DOHH2 (cell line): ENCODE measurements around the gene NKX1-2.

Experiments
- H3F3A ChIP-seq: fragments of 200-600 bp; sonication (generic), shearing (Covaris generic); 2 replicates; pipeline ENCODE4 v1.6.0; 2016; ENCODE audit warnings: antibody characterized with exemption, mild to moderate bottlenecking; ENCODE audit not compliant: control insufficient read depth, insufficient read depth
- H3K27ac ChIP-seq: fragments of 200-600 bp; sonication (generic); 2 replicates; pipeline ENCODE4 v1.5.1; 2014; ENCODE audit warnings: low read depth, mild to moderate bottlenecking, low read length, moderate library complexity
- H3K27me3 ChIP-seq: fragments of 200-600 bp; sonication (generic); 2 replicates; pipeline ENCODE4 v1.6.1; 2014; ENCODE audit warnings: mild to moderate bottlenecking, low read length, mixed read lengths; ENCODE audit not compliant: control insufficient read depth
- H3K36me3 ChIP-seq: fragments of 200-600 bp; sonication (generic); 2 replicates; pipeline ENCODE4 v1.6.1; 2014; ENCODE audit warnings: mild to moderate bottlenecking, low read length, moderate library complexity, mixed read lengths; ENCODE audit not compliant: control insufficient read depth
- H3K4me1 ChIP-seq: fragments of 200-600 bp; sonication (generic); 2 replicates; pipeline ENCODE4 v1.6.1; 2014; ENCODE audit warnings: mild to moderate bottlenecking, low read length, mixed read lengths; ENCODE audit not compliant: control insufficient read depth
- H3K4me2 ChIP-seq: fragments of 200-600 bp; sonication (generic); 2 replicates; pipeline ENCODE4 v1.6.0; 2014; ENCODE audit warnings: mild to moderate bottlenecking, low read length, moderate library complexity
- H3K4me3 ChIP-seq: fragments of 200-600 bp; sonication (generic); 2 replicates; pipeline ENCODE4 v1.5.1; 2014; ENCODE audit warnings: mild to moderate bottlenecking, low read length, mixed read lengths
- H3K79me2 ChIP-seq: fragments of 200-600 bp; sonication (generic); 2 replicates; pipeline ENCODE4 v1.6.1; 2014; ENCODE audit warnings: mild to moderate bottlenecking, low read length, mixed read lengths; ENCODE audit not compliant: control insufficient read depth
- H3K9me2 ChIP-seq: fragments of 200-600 bp; sonication (generic); replicated peaks from 2 replicates; pipeline ENCODE4 v1.6.1; 2014; ENCODE audit warnings: mild to moderate bottlenecking, low read length, mixed read lengths; ENCODE audit not compliant: control insufficient read depth
- H3K9me3 ChIP-seq: fragments of 200-600 bp; sonication (generic); 2 replicates; pipeline ENCODE4 v1.6.1; 2014; ENCODE audit warnings: antibody characterized with exemption, low read length, mixed read lengths; ENCODE audit not compliant: control insufficient read depth, insufficient read depth
- H4K20me1 ChIP-seq: fragments of 200-600 bp; sonication (generic); 2 replicates; pipeline ENCODE4 v1.6.0; 2014; ENCODE audit warnings: low read depth, mild to moderate bottlenecking, antibody characterized with exemption, low read length, moderate library complexity; ENCODE audit not compliant: control insufficient read depth, insufficient read depth
- EZH2phosphoT487 ChIP-seq: fragments of 200-600 bp; sonication (generic); IDR thresholded peaks from 2 replicates; pipeline ENCODE4 v1.6.1; 2017; ENCODE audit warnings: borderline replicate concordance, mild to moderate bottlenecking, antibody characterized with exemption, low read length, moderate library complexity, mixed read lengths
- TF ChIP-seq, protein P1 (sequence below): fragments of 200-600 bp; sonication (generic); IDR thresholded peaks from one replicate; pipeline ENCODE4 v1.5.1; 2014; ENCODE audit warnings: antibody characterized with exemption, mild to moderate bottlenecking, low read depth, low read length; ENCODE audit not compliant: poor library complexity, severe bottlenecking

Gene NKX1-2

DNA sequence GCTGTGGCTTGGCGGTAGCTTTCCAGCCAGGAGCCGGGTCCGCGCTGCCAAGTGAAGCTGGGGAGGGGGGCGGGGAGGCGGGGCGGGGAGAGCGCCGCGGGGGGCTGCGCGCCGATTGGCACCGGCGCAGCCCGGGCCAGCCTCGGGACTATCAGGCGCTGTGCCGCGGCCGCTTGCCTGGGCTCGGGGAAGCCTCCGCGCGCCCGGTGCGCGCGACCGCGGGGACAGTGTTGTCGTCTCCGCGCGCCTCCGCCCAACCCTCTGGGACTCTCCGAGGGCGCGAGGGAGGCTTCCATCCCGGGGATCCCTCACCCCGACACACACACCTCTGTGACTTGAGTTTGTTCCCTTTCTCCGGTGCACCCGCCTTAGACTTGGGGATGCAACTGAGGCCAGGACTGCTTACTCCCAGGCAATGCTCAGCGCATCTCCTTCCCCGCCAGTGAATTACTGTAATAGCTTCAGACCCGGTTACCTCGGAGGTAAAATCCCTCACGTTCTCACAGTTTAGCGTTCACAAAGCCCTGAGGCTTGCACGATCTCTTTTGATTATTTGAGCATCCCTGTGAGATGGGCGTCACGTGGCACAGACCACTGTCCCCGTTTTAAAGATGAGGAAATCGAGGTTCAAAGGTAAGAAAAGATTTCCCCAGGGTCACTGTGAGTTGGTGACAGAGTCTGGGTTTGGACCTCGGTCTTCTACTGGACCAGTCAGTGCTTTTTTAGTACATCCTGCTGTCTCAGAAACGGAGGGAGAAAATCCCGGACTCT is at the start of gene NKX1-2:
Gene NKX1-2 (minus strand): TSS at position 24 of the 771 bp plus-strand sequence. CDS start 92 bp downstream, outside the sequence.
- Histone ChIP-seq H4K20me1 (peaks cover 3% of the 10 kb centered on the region; the same call in 1 of the 2 replicates), H3K27ac (no peak within 1 kb of the TSS), H3K4me2 (no peak within 1 kb of the TSS), H3K9me3 (no peaks in the 10 kb centered on the region), H3K27me3 (peaks cover 81% of the 10 kb centered on the region), H3K79me2 (no peaks in the 10 kb centered on the region), H3K4me1 (no peaks in the 10 kb centered on the region), H3K36me3 (no peaks in the 10 kb centered on the region), H3K9me2 (no peaks in the 10 kb centered on the region), H3F3A (no peaks in the 10 kb centered on the region), H3K4me3 (no peak within 1 kb of the TSS)
- TF ChIP-seq EZH2phosphoT487 = peak; percentile 22; the same call in 1 of the 2 replicates
- TF ChIP-seq, protein P1, sequence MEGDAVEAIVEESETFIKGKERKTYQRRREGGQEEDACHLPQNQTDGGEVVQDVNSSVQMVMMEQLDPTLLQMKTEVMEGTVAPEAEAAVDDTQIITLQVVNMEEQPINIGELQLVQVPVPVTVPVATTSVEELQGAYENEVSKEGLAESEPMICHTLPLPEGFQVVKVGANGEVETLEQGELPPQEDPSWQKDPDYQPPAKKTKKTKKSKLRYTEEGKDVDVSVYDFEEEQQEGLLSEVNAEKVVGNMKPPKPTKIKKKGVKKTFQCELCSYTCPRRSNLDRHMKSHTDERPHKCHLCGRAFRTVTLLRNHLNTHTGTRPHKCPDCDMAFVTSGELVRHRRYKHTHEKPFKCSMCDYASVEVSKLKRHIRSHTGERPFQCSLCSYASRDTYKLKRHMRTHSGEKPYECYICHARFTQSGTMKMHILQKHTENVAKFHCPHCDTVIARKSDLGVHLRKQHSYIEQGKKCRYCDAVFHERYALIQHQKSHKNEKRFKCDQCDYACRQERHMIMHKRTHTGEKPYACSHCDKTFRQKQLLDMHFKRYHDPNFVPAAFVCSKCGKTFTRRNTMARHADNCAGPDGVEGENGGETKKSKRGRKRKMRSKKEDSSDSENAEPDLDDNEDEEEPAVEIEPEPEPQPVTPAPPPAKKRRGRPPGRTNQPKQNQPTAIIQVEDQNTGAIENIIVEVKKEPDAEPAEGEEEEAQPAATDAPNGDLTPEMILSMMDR = no peak

DNA sequence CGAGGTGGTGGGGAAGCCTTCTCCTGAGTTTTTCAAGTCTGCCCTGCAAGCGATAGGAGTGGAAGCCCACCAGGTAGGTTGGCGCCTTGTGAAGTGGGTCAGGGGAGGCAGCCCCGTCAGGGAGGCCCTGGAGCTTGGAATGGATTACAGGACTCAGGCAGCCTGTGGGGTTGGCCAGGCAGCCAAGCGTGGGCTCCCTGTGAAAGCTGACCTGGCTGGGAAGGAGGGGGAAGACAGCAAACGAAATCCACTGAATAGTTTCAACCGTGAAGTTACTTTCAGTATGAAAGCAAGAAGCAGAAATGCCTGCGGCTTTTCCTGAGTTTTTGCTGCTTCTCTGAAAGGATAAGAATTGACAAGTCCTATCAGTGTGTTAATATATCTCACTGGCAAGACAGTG is 48.2 kb upstream of the NKX1-2 start:
- TF ChIP-seq, protein P1 = no peak
- TF ChIP-seq EZH2phosphoT487 = no peak
- H3K79me2 ChIP-seq = no peaks in the 10 kb centered on the region
- no peak overlapping the region for H3K4me3 ChIP-seq
- H3F3A ChIP-seq = no peaks in the 10 kb centered on the region
- H3K27ac ChIP-seq = no peak overlapping the region
- peaks cover 3% of the 10 kb centered on the region; the same call in 1 of the 2 replicates for H3K9me3 ChIP-seq
- no peaks in the 10 kb centered on the region for H4K20me1 ChIP-seq
- H3K27me3 ChIP-seq = 0 out of 2 replicates have a peak, but pooled peaks cover 2% of the 10 kb centered on the region
- peaks cover 3% of the 10 kb centered on the region; the same call in 1 of the 2 replicates for H3K4me1 ChIP-seq
- H3K9me2 ChIP-seq = no peaks in the 10 kb centered on the region
- no peaks in the 10 kb centered on the region for H3K36me3 ChIP-seq
- no peak overlapping the region for H3K4me2 ChIP-seq

GRCh38 chr10:124497196-124497881 is 47.5 kb upstream of the NKX1-2 start:
- H3K27me3 ChIP-seq = 0 out of 2 replicates have a peak, but pooled peaks cover 2% of the 10 kb centered on the region
- no peaks in the 10 kb centered on the region for H4K20me1 ChIP-seq
- no peaks in the 10 kb centered on the region for H3K79me2 ChIP-seq
- no peaks in the 10 kb centered on the region for H3F3A ChIP-seq
- no peak overlapping the region for H3K4me3 ChIP-seq
- H3K27ac ChIP-seq = no peak overlapping the region
- H3K9me3 ChIP-seq = peaks cover 3% of the 10 kb centered on the region; the same call in 1 of the 2 replicates
- peaks cover 3% of the 10 kb centered on the region; the same call in 1 of the 2 replicates for H3K4me1 ChIP-seq
- H3K9me2 ChIP-seq = no peaks in the 10 kb centered on the region
- TF ChIP-seq, protein P1 = no peak
- TF ChIP-seq EZH2phosphoT487 = no peak
- no peak overlapping the region for H3K4me2 ChIP-seq
- no peaks in the 10 kb centered on the region for H3K36me3 ChIP-seq
